Heart left ventricle (tissue), 13 donors: ENCODE data around the gene C3orf22.

Experiments used
- POLR2A ChIP-seq, 2 donors: fragments of 450-650 bp; IDR thresholded peaks; one replicate each; pipeline ENCODE4 v1.6.1; 2017; ENCODE audit warnings: antibody characterized with exemption in 2 of 2, mild to moderate bottlenecking in 2 of 2, moderate library complexity in 2 of 2
- TF ChIP-seq, protein P1 (sequence below), 12 donors: fragments of 200-600 bp; sonication (generic) in 4 of 12; IDR thresholded peaks; one replicate each; pipeline versions ENCODE4 v1.5.0 to v1.8.0; 2018 to 2022; ENCODE audit warnings: antibody characterized with exemption in 12 of 12, mild to moderate bottlenecking in 5 of 12
- donor health status: ischemic (EF 13 %, LVEDD 7.1; RV severe dilation, severe dysfunction).
- donor health status: DM: no; HTN: yes; CAD: no.
- donor health status: DM: no; HTN: no; CAD: no.
- donor health status: ischemic (EF 25% LVEDD 6.9; RV normal size, moderate dysfunction).
- donor health status: ischemic (EF 25% LVEDD 5.7; RV mildly dilated, moderate dysfunction).
- donor health status: ischemic (EF 35%, LVEDD 5.7; RV mildly dilated, moderate dysfunction).
- donor health status: nonischemic (EF 11% LVEDD 7.7; RV severe dilation, severe dysfunction).
- donor health status: DM: yes; HTN: yes; CAD: no.
- donor health status: PGD.
- donor health status: ischemic (EF 29% LVEDD 5.4; RV normal size, mild dysfunction).
- donor health status: nonischemic (EF 23%, LVEDD 6.1; RV moderate dilation, normal function).

DNA sequence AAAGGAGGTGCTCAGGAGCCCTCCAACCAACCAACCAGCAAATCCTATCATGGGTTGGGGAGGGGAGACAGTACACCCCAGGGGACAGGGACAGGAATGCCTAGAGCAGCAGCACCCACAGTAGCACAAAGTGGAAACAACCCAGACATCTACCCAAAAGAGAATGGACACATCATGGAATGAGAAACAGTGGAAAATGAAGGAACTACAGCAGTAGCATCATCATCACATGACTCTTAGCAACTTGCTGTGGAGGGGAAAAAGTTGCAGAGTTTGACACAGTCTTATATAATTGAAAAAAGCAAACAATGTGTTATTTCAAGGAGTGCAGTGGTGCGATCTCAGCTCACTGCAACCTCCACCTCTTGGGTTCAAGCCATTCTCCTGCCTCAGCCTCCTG, 11.0 kb downstream of the C3orf22 start:
- TF ChIP-seq, protein P1, sequence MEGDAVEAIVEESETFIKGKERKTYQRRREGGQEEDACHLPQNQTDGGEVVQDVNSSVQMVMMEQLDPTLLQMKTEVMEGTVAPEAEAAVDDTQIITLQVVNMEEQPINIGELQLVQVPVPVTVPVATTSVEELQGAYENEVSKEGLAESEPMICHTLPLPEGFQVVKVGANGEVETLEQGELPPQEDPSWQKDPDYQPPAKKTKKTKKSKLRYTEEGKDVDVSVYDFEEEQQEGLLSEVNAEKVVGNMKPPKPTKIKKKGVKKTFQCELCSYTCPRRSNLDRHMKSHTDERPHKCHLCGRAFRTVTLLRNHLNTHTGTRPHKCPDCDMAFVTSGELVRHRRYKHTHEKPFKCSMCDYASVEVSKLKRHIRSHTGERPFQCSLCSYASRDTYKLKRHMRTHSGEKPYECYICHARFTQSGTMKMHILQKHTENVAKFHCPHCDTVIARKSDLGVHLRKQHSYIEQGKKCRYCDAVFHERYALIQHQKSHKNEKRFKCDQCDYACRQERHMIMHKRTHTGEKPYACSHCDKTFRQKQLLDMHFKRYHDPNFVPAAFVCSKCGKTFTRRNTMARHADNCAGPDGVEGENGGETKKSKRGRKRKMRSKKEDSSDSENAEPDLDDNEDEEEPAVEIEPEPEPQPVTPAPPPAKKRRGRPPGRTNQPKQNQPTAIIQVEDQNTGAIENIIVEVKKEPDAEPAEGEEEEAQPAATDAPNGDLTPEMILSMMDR (IDR thresholded peaks at IDR 0.05) = no peak
- TF ChIP-seq POLR2A (IDR thresholded peaks at IDR 0.05) = no peak
